GM23338 (cell line): Measurements from ENCODE around the gene KAT6B.

Experiments
- CREB1 ChIP-seq: fragments of 250-450 bp; sonication (Bioruptor Pico); IDR thresholded peaks from 2 replicates; pipeline ENCODE4 v1.5.0; 2020; ENCODE audit warnings: low read depth, mild to moderate bottlenecking, moderate library complexity
- CTCF ChIP-seq, 2 experiments: fragments of 200-600 bp in 1 of 2; sonication (generic) in 1 of 2; conservative IDR thresholded peaks; 2 replicates each; pipeline versions ENCODE4 v1.5.1 to v1.6.1; 2016 to 2017; ENCODE audit warnings: antibody characterized with exemption in 2 of 2, low read depth in 2 of 2, mild to moderate bottlenecking in 2 of 2, moderate library complexity in 1 of 2
- EZH2 ChIP-seq: fragments of 200-600 bp; sonication (generic); IDR thresholded peaks from one replicate; pipeline ENCODE4 v1.8.0; 2017; ENCODE audit warnings: antibody characterized with exemption, mild to moderate bottlenecking, low read depth; ENCODE audit not compliant: unreplicated experiment
- POLR2AphosphoS5 ChIP-seq: IDR thresholded peaks from 2 replicates; pipeline ENCODE4 v1.6.1; 2016; ENCODE audit warnings: antibody characterized with exemption, low read depth
- REST ChIP-seq: IDR thresholded peaks from one replicate; pipeline ENCODE4 v1.6.1; 2018; ENCODE audit warnings: antibody characterized with exemption; ENCODE audit not compliant: unreplicated experiment
- STAT1 ChIP-seq: IDR thresholded peaks from one replicate; pipeline ENCODE4 v1.6.1; 2016; ENCODE audit warnings: antibody characterized with exemption; ENCODE audit not compliant: unreplicated experiment
- ZNF462 ChIP-seq: fragments of 250-450 bp; sonication (Bioruptor Pico); IDR thresholded peaks from 2 replicates; pipeline ENCODE4 v1.5.0; 2020; ENCODE audit warnings: mild to moderate bottlenecking, moderate library complexity

- TF ChIP-seq POLR2AphosphoS5 (no peak), REST (no peak), STAT1 (no peak), CTCF (conservative IDR thresholded peaks at IDR 0.05; ENCODE audit: low read depth in 2 of 2) (no peak), EZH2 (no peak), CREB1 (CRISPR knock-in tag) (no peak), ZNF462 (no peak)
These were observed 1.5 kb upstream of the KAT6B start for GRCh38 chr10:74824900-74825370.
